EL (cell line): ENCODE measurements around the gene SOAT1.
A peak's percentile ranks its signal among the peaks of the same experiment; 100 is the strongest.
"Not testable (repeated sequence)": the region's sequence is repeated elsewhere in the genome, so short reads cannot be mapped to it uniquely, and the experiment has no call there.

Experiments
- DNase-seq: peaks from one replicate; pipeline ENCODE4 v3.0.0-alpha.2; 2016

Gene SOAT1

GRCh38 chr1:179310291-179310690 lies 16.7 kb downstream of the SOAT1 start:
- peak; percentile 57 for DNase-seq

GRCh38 chr1:179310721-179311120 lies 17.1 kb downstream of the SOAT1 start:
- DNase-seq = peak; percentile 80

GRCh38 chr1:179311149-179311700 lies 17.6 kb downstream of the SOAT1 start:
- no peak for DNase-seq

GRCh38 chr1:179313004-179313403 lies 19.4 kb downstream of the SOAT1 start:
- no peak for DNase-seq

DNA sequence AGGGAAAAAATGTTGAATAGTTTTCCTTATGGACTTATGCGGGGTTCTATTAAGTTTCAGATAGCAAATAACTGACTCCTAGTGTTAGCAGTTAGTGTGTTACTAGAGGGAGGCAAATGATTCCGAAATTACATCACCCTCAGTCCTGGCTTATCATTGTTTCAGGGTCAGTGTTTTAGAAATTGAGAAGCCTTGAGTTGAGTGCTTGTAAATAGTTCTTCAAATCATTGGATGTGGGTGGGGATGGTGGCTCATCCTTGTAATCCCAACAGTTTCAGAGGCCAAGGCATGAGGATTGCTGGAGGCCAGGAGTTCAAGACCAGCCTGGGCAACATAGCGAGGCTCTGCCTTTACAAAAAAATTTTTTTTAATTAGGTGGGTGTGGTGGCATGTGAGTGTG lies 21.3 kb downstream of the SOAT1 start:
- DNase-seq = peak; percentile 13

- DNase-seq = no peak
Measured at GRCh38 chr1:179318491-179318890, 24.9 kb downstream of the SOAT1 start.

DNA sequence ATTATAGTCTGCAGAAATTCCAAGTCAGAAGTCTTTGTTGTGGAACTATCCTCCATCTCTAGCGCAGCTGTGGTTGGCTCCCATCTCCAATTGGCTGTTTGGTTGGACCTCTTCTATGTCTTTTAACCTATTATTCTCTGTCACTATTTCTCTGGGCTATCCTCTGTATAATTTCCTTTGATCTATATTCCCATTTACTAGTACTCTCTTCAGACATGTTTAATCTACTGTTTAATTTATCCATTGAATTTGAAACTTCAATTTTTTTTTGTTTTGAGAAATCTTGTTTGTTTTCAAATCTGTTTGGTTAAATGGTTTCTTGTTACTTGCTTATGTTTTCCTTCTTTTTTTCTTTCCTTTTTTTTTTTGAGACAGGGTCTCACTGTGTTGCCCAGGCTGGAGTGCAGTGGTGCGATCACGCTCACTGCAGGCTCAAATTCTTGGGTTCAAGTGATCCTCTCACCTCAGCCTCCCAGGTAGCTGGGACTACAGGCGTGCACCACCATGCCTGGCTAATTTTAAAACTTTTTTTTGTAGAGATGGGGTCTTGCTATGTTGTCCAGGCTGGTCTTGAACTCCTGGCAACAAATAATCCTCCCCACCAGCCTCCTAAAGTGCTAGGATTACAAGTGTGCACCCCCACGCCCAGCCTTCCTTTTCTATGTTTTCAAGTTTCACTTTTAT lies 28.1 kb downstream of the SOAT1 start:
- DNase-seq = no peak

DNA sequence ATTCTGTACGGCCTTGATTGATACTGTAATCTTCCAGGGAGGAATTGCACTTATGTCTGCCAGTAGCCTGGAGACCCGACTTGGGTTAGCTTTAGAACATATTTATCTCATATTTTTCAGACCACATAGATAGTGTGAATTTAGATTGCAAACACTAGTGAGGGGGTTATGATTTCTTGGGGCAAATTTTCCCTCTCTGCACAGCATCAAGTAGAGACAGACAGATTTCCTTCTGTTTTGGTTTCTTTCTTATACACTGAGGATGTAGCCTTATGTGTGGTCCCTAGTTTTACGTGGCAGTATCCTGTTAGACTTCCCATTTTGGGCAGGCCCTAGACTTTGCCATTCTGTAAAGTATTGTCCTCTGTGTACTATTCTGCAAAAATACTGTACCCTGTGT lies 29.0 kb downstream of the SOAT1 start:
- no peak for DNase-seq

- DNase-seq = no peak
Measured at GRCh38 chr1:179323436-179323835, 29.8 kb downstream of the SOAT1 start.

DNA sequence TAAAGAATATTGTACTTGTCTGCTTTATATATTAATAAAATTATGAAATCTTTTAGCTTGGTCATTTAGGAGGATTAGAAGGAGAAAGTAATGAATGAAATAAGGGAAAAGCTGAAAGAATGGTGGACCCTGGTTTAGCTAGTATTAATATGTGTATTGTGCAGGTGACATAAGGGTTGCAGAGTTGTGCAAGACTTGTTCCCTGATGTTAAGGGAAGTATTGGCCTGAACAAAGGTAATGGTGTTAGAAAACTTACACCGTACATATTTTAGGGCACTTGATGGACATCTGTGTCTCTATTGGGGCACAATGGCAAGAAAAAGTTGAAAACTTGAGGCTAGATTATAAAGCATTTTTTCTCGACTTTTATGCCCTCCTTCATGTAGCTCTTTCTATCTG lies 32.2 kb downstream of the SOAT1 start:
- DNase-seq = no peak

DNA sequence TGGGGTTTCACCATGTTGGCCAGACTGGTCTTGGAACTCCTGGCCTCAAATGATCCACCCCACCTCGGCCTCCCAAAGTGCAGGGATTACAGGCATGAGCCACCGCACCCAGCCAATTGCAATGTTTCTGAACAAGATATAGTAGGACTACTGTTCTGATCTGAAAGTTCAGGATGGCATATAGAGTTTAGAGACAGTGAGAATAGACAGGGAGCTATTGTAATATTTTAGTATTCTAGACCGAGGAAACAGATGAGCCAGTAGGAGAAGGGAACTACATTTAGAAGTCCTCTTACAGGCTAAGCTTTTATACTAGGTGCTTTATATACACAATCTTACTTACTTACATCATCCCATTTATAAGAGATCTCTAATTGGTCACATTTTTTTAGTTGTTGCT lies 33.1 kb downstream of the SOAT1 start:
- no peak for DNase-seq

DNA sequence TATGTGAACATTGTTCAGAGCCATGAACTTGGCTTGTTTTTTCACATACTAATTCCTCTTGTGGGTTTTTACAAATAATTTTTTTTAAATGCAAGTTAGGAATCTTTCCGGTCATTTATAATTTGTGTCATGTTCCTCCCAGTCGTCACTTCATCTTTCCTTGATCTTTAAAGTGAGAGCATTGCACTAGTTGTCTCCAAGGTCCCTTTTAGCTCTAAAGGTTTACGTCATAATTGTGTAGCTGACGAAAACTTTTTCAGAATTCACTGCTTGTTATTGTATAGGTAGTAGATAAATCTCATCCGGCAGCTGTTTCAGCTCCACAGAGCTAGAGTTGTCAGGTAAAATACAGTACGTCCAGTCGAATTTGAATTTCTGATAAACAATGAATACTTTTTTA lies 33.6 kb downstream of the SOAT1 start:
- DNase-seq = no peak

DNA sequence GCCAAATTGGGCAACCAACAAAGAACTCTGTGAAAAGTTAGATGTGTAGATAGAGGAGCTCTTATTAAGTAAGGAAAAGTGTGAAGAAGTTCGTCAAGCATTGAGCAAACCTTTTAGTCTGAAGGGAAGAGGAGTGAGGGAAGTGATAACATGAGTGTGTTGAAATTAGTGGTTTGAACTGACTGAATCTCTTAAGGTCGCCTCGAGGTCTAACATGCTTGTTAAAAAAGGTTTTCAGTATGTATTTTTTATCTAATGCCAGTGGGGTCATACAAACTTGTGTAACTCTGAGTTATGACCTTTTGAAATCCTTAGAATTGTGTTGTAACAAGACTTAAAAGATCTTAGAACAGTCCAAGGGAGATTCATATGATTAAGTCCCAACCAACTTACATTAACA lies 34.1 kb downstream of the SOAT1 start:
- DNase-seq = no peak

DNA sequence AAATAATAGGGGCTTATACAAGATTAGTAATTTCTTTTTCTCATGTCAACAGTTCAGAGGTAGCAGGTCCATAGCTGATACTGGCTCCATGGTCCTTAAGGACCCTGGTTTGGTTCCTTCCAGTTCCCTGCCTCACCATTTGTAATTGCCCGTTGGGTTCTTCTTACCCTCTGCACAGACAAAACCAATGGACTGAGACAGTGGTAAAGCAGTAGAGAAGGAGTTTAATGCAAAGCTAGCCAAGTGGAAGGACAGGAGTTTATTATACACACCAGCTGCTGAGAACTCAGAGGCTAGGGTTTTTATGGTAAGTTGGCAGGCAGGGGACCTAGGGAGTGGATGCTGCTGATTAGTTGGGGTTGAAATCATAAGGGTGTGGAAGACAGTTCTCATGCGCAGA lies 36.3 kb downstream of the SOAT1 start:
- no peak for DNase-seq

DNA sequence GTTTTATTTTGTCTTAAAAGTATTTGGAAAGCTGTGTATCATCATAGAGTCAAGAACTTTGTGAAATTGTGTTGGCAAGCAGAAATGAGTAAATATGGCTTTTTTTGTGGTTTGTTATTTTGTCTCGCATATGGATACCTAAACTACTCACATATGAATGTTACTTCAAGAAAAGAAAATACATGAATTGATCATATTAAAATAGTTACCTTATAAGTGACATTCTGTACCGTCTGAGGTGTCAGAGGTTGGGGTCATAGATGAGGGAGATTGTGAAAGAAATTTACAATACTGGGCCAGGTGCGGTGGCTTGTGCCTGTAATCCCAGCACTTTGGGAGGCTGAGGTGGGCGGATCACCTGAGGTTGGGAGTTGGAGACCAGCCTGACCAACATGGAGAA lies 40.8 kb downstream of the SOAT1 start:
- DNase-seq = no peak

GRCh38 chr1:179337288-179337687 lies 43.7 kb downstream of the SOAT1 start:
- DNase-seq = no peak

DNA sequence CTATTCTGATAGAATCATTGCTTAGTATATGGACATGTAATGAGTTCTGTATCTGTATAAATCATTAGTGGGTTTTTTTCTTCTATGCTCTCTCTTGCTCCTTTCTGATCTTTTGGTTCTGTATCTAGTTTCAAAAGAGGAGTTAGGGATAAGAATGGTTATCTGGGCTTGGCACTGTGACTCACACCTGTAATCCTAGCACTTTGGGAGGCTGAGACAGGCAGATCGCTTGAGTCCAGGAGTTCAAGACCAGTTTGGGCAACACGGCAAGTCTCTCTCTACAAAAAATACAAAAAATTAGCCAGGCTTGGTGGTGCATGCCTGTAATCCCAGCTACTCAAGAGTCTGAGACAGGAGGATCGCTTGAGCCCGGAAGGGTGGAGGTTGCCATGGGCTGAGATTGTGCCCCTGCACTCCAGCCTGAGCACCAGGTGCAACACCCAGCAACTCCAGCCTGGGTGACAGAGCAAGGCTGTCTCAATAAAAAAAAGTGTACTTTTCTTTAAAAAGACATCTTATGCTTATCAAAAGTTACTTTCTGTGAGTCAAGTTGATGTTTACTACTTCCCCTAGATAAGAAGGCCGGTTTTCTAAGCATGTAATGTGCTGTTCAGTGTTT lies 44.5 kb downstream of the SOAT1 start:
- no peak for DNase-seq

- DNase-seq = no peak
Measured at GRCh38 chr1:179340918-179341317, 47.3 kb downstream of the SOAT1 start.

DNA sequence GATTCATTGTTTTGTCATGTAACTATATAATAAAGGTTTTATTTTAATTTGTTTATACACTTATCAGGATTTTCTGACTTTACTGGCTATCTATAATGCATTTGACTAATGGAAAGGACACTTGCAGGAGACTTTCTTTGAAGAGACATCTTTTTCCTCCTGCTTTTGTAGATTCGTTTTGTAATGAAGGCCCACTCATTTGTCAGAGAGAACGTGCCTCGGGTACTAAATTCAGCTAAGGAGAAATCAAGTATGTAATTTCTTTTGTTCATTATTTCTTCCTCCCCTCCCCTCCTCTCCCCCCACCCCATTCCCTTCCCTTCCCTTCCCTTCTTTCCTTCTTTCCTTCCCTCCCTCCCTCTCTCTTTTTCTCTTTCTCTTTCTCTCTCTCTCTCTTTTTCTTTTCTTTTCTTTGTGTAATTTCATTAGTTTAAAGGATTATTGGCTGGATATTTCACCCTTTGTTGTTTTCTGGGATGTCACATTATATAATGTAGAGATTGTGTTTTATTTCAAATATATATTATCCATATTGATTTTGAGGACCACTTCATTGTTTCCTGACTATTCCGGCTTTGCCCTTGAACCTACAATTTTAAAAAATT lies 48.4 kb downstream of the SOAT1 start:
- DNase-seq = no peak

DNA sequence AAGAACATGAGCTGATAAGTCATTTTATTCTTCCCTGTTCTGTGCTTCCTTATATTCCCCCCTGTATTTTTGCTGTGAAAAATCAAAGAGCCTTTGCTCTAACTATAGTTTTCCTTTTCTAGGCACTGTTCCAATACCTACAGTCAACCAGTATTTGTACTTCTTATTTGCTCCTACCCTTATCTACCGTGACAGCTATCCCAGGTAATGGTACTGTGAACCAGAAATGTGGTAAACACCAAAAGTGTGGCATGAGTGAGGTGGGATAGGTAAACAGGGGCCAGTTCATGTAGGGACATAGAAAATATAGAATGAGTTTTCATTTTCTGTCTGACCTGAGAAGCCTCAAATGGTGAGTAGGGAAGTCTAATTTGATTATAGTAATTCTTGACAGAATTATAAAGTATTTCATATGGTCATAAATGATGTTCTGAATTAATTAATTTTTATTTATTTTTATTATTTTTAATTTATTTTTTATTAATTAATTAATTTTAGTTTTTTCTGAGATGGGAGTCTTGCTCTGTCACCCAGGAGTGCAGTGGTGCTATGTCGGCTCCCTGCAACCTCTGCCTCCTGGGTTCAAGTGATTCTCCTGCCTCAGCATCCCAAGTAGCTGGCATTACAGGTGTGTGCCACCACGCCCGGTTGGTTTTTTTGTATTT lies 49.3 kb downstream of the SOAT1 start:
- DNase-seq = no peak

- no peak for DNase-seq
Measured at GRCh38 chr1:179351281-179351680, 57.7 kb downstream of the SOAT1 start.

DNA sequence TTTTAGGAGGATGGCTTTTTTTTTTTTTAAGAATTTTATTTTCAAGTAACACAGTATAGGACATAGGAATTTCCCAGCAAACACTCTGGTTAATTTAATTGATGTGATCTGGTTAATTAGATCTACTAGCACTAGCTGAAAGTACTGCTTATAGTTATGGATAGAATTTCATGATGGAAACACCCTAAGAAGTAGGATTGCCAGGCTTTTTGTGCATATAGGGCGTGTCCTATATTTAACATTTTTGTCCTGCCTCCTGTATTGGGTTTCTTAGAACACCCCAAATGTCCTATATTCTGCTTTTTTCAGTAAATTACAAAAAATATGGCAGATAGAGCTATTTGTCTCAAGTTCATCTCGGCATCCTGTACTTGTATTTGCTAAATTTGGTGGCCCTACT lies 58.6 kb downstream of the SOAT1 start:
- no peak for DNase-seq

DNA sequence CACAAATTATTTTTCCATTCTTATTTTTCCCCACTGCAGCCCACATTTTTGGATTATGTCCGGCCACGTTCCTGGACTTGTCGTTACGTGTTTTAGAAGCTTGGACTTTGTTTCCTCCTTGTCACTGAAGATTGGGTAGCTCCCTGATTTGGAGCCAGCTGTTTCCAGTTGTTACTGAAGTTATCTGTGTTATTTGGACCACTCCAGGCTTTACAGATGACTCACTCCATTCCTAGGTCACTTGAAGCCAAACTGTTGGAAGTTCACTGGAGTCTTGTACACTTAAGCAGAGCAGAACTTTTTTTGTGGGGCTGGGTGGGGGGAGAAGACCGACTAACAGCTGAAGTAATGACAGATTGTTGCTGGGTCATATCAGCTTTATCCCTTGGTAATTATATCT lies 59.9 kb downstream of the SOAT1 start:
- DNase-seq = peak; percentile 48

GRCh38 chr1:179361631-179362030 lies 68.0 kb downstream of the SOAT1 start:
- not testable (repeated sequence) for DNase-seq
